H9 (cell line): Measurements from ENCODE around the gene CORO7. TPM values are rescaled to one million over a fixed set of nuclear protein-coding genes. Genes with fewer than 3 reads are reported as not detected.

ENCODE experiments used
- DNase-seq: peaks from one replicate; pipeline ENCODE4 v3.0.0-alpha.2; 2017
- H2AFZ ChIP-seq: one replicate; pipeline ENCODE4 v1.6.1; 2013; ENCODE audit warnings: mild to moderate bottlenecking, low read length, control low read depth, moderate library complexity
- H2AK5ac ChIP-seq: 2 replicates; pipeline ENCODE4 v1.6.1; 2013; ENCODE audit warnings: low read length, control low read depth, mixed read lengths; ENCODE audit not compliant: insufficient read length
- H2BK120ac ChIP-seq: one replicate; pipeline ENCODE4 v1.6.1; 2013; ENCODE audit warnings: low read depth, mild to moderate bottlenecking, low read length, control low read depth, inconsistent platforms; ENCODE audit not compliant: poor library complexity, severe bottlenecking
- H2BK12ac ChIP-seq: 2 replicates; pipeline ENCODE4 v1.6.1; 2013; ENCODE audit warnings: low read length, control low read depth, mixed read lengths, low read depth; ENCODE audit not compliant: insufficient read length
- H2BK15ac ChIP-seq: 2 replicates; pipeline ENCODE4 v1.6.1; 2013; ENCODE audit warnings: low read depth, low read length, control low read depth
- H2BK20ac ChIP-seq: one replicate; pipeline ENCODE4 v1.6.1; 2013; ENCODE audit warnings: low read depth, mild to moderate bottlenecking, low read length, control low read depth, inconsistent platforms; ENCODE audit not compliant: poor library complexity, severe bottlenecking
- H2BK5ac ChIP-seq: 2 replicates; pipeline ENCODE4 v1.6.1; 2013; ENCODE audit warnings: low read length, control low read depth, mixed read lengths; ENCODE audit not compliant: insufficient read length
- H3K14ac ChIP-seq: 2 replicates; pipeline ENCODE4 v1.6.1; 2013; ENCODE audit warnings: low read length, control low read depth; ENCODE audit not compliant: insufficient read depth
- H3K18ac ChIP-seq: 2 replicates; pipeline ENCODE4 v1.6.1; 2013; ENCODE audit warnings: low read depth, mild to moderate bottlenecking, mixed read lengths, low read length, control low read depth; ENCODE audit not compliant: insufficient read length
- H3K23ac ChIP-seq: 2 replicates; pipeline ENCODE4 v1.6.1; 2013; ENCODE audit warnings: low read length, control low read depth, mixed read lengths, low read depth; ENCODE audit not compliant: insufficient read length
- H3K23me2 ChIP-seq: 2 replicates; pipeline ENCODE4 v1.6.1; 2013; ENCODE audit warnings: low read depth, mild to moderate bottlenecking, mixed read lengths, low read length, control low read depth; ENCODE audit not compliant: insufficient read length, poor library complexity, severe bottlenecking
- H3K27ac ChIP-seq: 2 replicates; pipeline ENCODE4 v1.5.1; 2013; ENCODE audit warnings: low read length, control low read depth, mixed read lengths, low read depth; ENCODE audit not compliant: insufficient read length
- H3K27me3 ChIP-seq: 2 replicates; pipeline ENCODE4 v1.6.1; 2013; ENCODE audit warnings: low read length, control low read depth, inconsistent platforms; ENCODE audit not compliant: insufficient read depth
- H3K4ac ChIP-seq: 2 replicates; pipeline ENCODE4 v1.6.1; 2013; ENCODE audit warnings: low read depth, mild to moderate bottlenecking, control low read depth, inconsistent platforms, low read length, moderate library complexity
- H3K4me1 ChIP-seq: 2 replicates; pipeline ENCODE4 v1.6.1; 2013; ENCODE audit warnings: low read length, control low read depth, inconsistent platforms; ENCODE audit not compliant: insufficient read depth
- H3K4me2 ChIP-seq: 2 replicates; pipeline ENCODE4 v1.6.1; 2013; ENCODE audit warnings: low read length, control low read depth, mixed read lengths; ENCODE audit not compliant: insufficient read length, insufficient read depth
- H3K56ac ChIP-seq: 2 replicates; pipeline ENCODE4 v1.6.1; 2013; ENCODE audit warnings: low read depth, mild to moderate bottlenecking, mixed read lengths, low read length, control low read depth; ENCODE audit not compliant: insufficient read length
- H3K79me1 ChIP-seq: 2 replicates; pipeline ENCODE4 v1.6.1; 2013; ENCODE audit warnings: low read depth, mild to moderate bottlenecking, moderate library complexity, low read length, control low read depth, inconsistent platforms; ENCODE audit not compliant: insufficient read depth, poor library complexity, severe bottlenecking
- H3K79me2 ChIP-seq: 2 replicates; pipeline ENCODE4 v1.6.1; 2013; ENCODE audit warnings: low read length, control low read depth, inconsistent platforms; ENCODE audit not compliant: insufficient read depth
- H3K9ac ChIP-seq: 2 replicates; pipeline ENCODE4 v1.6.1; 2013; ENCODE audit warnings: low read length, control low read depth, mixed read lengths; ENCODE audit not compliant: insufficient read length; ENCODE audit errors: extremely low read depth
- H3K9me3 ChIP-seq: one replicate; pipeline ENCODE4 v1.6.1; 2013; ENCODE audit warnings: low read depth, low read length, inconsistent platforms; ENCODE audit not compliant: control insufficient read depth
- H3T11ph ChIP-seq: one replicate; pipeline ENCODE4 v1.6.1; 2013; ENCODE audit warnings: mild to moderate bottlenecking, low read length, control low read depth, inconsistent platforms
- H4K20me1 ChIP-seq: one replicate; pipeline ENCODE4 v1.6.1; 2013; ENCODE audit not compliant: control insufficient read depth, insufficient read length, insufficient read depth
- H4K5ac ChIP-seq: 2 replicates; pipeline ENCODE4 v1.6.1; 2013; ENCODE audit warnings: low read depth, mild to moderate bottlenecking, mixed read lengths, low read length, control low read depth; ENCODE audit not compliant: insufficient read length
- H4K8ac ChIP-seq: replicated peaks from 2 replicates; pipeline ENCODE4 v1.6.1; 2013; ENCODE audit warnings: low read length, control low read depth, mixed read lengths, low read depth; ENCODE audit not compliant: insufficient read length
- H4K91ac ChIP-seq: 2 replicates; pipeline ENCODE4 v1.6.1; 2013; ENCODE audit warnings: low read depth, mild to moderate bottlenecking, moderate library complexity, mixed read lengths, low read length, control low read depth; ENCODE audit not compliant: insufficient read length
- H3K27ac Mint-ChIP-seq, 3 experiments: 2 replicates in 2 of 3; 3 replicates in 1 of 3; pipeline ENCODE4 v1.8.0; 2020 to 2021; ENCODE audit warnings: mixed read lengths in 3 of 3, mild to moderate bottlenecking in 1 of 3, moderate library complexity in 1 of 3
- H3K27me3 Mint-ChIP-seq: 2 replicates; pipeline ENCODE4 v1.8.0; 2021; ENCODE audit warnings: low read depth, mild to moderate bottlenecking, moderate library complexity, mixed read lengths
- H3K36me3 Mint-ChIP-seq, 3 experiments: 2 replicates in 2 of 3; 3 replicates in 1 of 3; pipeline ENCODE4 v1.8.0; 2020 to 2021; ENCODE audit warnings: low read depth in 3 of 3, mixed read lengths in 3 of 3; ENCODE audit not compliant: insufficient read depth in 1 of 3
- H3K4me1 Mint-ChIP-seq, 2 experiments: 2 replicates each; pipeline ENCODE4 v1.8.0; 2020; ENCODE audit warnings: mixed read lengths in 2 of 2
- H3K4me3 Mint-ChIP-seq, 2 experiments: 2 replicates in 1 of 2; 3 replicates in 1 of 2; pipeline ENCODE4 v1.8.0; 2020 to 2021; ENCODE audit warnings: mild to moderate bottlenecking in 2 of 2, mixed read lengths in 2 of 2, moderate library complexity in 1 of 2
- H3K9me3 Mint-ChIP-seq, 2 experiments: 2 replicates in 1 of 2; 3 replicates in 1 of 2; pipeline ENCODE4 v1.8.0; 2020; ENCODE audit warnings: mild to moderate bottlenecking in 2 of 2, mixed read lengths in 2 of 2, moderate library complexity in 1 of 2
- CTCF ChIP-seq: fragments of 200-600 bp; sonication (generic); conservative IDR thresholded peaks from 3 replicates; pipeline ENCODE4 v1.8.0; 2021; ENCODE audit warnings: antibody characterized with exemption, mild to moderate bottlenecking
- WGBS: extraction: QIAGEN DNeasy Blood & Tissue Kit; methylation state at CpG from one replicate; pipeline ENCODE4 v1.1.7; 2013; ENCODE audit warnings: missing lambda C conversion rate, low lambda C conversion rate, mixed read lengths; ENCODE audit not compliant: insufficient read length; ENCODE audit errors: extremely low coverage; 5-methylcytosine and 5-hydroxymethylcytosine counted together
- total RNA-seq: library from RNA; stranded (reverse); gene quantifications from 2 replicates; pipeline ENCODE4 v1.2.1, GENCODE V29; 2021

CORO7 gene
- total RNA-seq, 1 experiment from 2014 or later: 38.4 TPM

- Histone ChIP-seq H3K4ac (no peak overlapping the region), H3K4me1 (no peaks in the 10 kb centered on the region), H4K8ac (no peak overlapping the region), H3K23ac (no peak overlapping the region), H3K23me2 (no peaks in the 10 kb centered on the region), H2BK15ac (no peak overlapping the region), H2BK20ac (no peak overlapping the region), H3T11ph (no peak overlapping the region), H4K20me1 (no peaks in the 10 kb centered on the region), H2BK12ac (no peak overlapping the region), H2BK120ac (no peak overlapping the region), H2BK5ac (no peak overlapping the region), H3K56ac (no peak overlapping the region), H4K91ac (no peak overlapping the region), H2AK5ac (no peak overlapping the region), H3K9me3 (no peaks in the 10 kb centered on the region), H4K5ac (no peak overlapping the region), H3K27me3 (no peaks in the 10 kb centered on the region), H2AFZ (no peak overlapping the region), H3K18ac (no peak overlapping the region), H3K9ac (no peak overlapping the region), H3K14ac (no peak overlapping the region; the same call in 1 of the 2 replicates), H3K4me2 (no peak overlapping the region), H3K79me1 (no peaks in the 10 kb centered on the region), H3K79me2 (no peaks in the 10 kb centered on the region), H3K27ac (no peak overlapping the region)
- Mint-ChIP-seq H3K27ac (no peak overlapping the region), H3K4me3 (no peak overlapping the region), H3K27me3 (no peaks in the 10 kb centered on the region), H3K4me1 (peaks cover 3 to 5% of the 10 kb centered on the region in 2 experiments; a peak in 3 of 4 replicates), H3K36me3 (no peaks in the 10 kb centered on the region; a peak in 1 of 7 replicates), H3K9me3 (no peaks in the 10 kb centered on the region)
- DNase-seq: no peak
- WGBS: no CpG with 5 or more reads among the region's 5 CpGs
- no peak for TF ChIP-seq CTCF
Observed at GRCh38 chr16:4367393-4367856, 49.0 kb downstream of the CORO7 start.
